Osteocyte (in vitro differentiated cells): ENCODE results near the gene PPP1R27. TPM values are rescaled to one million over a fixed set of nuclear protein-coding genes. Genes with fewer than 3 reads are reported as not detected.

Experiments
- DNase-seq: peaks from one replicate; pipeline ENCODE4 v3.0.0; 2021; ENCODE audit warnings: mixed read lengths; ENCODE audit not compliant: unreplicated experiment; ENCODE audit errors: extremely low spot score
- H3K27ac Mint-ChIP-seq: one replicate; pipeline ENCODE4 v1.8.0; 2021; ENCODE audit warnings: mild to moderate bottlenecking, mixed read lengths; ENCODE audit not compliant: unreplicated experiment
- H3K27me3 Mint-ChIP-seq: one replicate; pipeline ENCODE4 v1.8.0; 2021; ENCODE audit warnings: mixed read lengths; ENCODE audit not compliant: unreplicated experiment
- H3K36me3 Mint-ChIP-seq: one replicate; pipeline ENCODE4 v1.8.0; 2021; ENCODE audit warnings: mixed read lengths; ENCODE audit not compliant: unreplicated experiment
- H3K4me1 Mint-ChIP-seq: one replicate; pipeline ENCODE4 v1.8.0; 2021; ENCODE audit warnings: mixed read lengths; ENCODE audit not compliant: unreplicated experiment
- H3K4me3 Mint-ChIP-seq: one replicate; pipeline ENCODE4 v1.8.0; 2021; ENCODE audit warnings: mild to moderate bottlenecking, moderate library complexity, mixed read lengths; ENCODE audit not compliant: unreplicated experiment
- H3K9me3 Mint-ChIP-seq: one replicate; pipeline ENCODE4 v1.8.0; 2021; ENCODE audit warnings: mixed read lengths; ENCODE audit not compliant: unreplicated experiment
- CTCF ChIP-seq: fragments of 200-600 bp; sonication (generic); IDR thresholded peaks from 2 replicates; pipeline ENCODE4 v1.5.0; 2021; ENCODE audit warnings: antibody characterized with exemption, mild to moderate bottlenecking, moderate library complexity
- total RNA-seq: library from RNA; stranded (reverse); gene quantifications from 2 replicates; pipeline ENCODE4 v1.2.1, GENCODE V29; 2021

The PPP1R27 gene
- total RNA-seq, 1 donor from 2014 or later: 0.62 TPM

- Mint-ChIP-seq H3K36me3 (peaks cover 4% of the 10 kb centered on the region), H3K27me3 (no peaks in the 10 kb centered on the region), H3K27ac (peak overlapping the region; percentile 90), H3K4me1 (peaks cover 40% of the 10 kb centered on the region), H3K4me3 (peak overlapping the region; percentile 81), H3K9me3 (no peaks in the 10 kb centered on the region)
- peak; percentile 98 for DNase-seq
- peak; percentile 34 for TF ChIP-seq CTCF
Observed at GRCh38 chr17:81871387-81872230, 36.8 kb upstream of the PPP1R27 start.

GRCh38 chr17:81870981-81871386 lies 36.1 kb upstream of the PPP1R27 start, which contains the start of gene ARHGDIA:
TSS of gene ARHGDIA (minus strand) at chr17:81871337. CDS start at chr17:81869930, 1,407 bp downstream.
- Mint-ChIP-seq H3K4me3 (peak within 1 kb of the TSS; percentile 81), H3K27ac (peak within 1 kb of the TSS; percentile 90), H3K4me1 (peaks cover 40% of the 10 kb centered on the region), H3K9me3 (no peaks in the 10 kb centered on the region), H3K36me3 (peaks cover 4% of the 10 kb centered on the region), H3K27me3 (no peaks in the 10 kb centered on the region)
- TF ChIP-seq CTCF: no peak
- no peak for DNase-seq

GRCh38 chr17:81870131-81870980 lies 35.5 kb upstream of the PPP1R27 start:
- Mint-ChIP-seq H3K4me1 (peaks cover 41% of the 10 kb centered on the region), H3K9me3 (no peaks in the 10 kb centered on the region), H3K36me3 (peaks cover 4% of the 10 kb centered on the region), H3K4me3 (peak overlapping the region; percentile 78), H3K27ac (peak overlapping the region; percentile 85), H3K27me3 (no peaks in the 10 kb centered on the region)
- no peak for DNase-seq
- TF ChIP-seq CTCF: no peak

GRCh38 chr17:81869221-81870130 lies 34.6 kb upstream of the PPP1R27 start:
- Mint-ChIP-seq H3K4me3 (peak overlapping the region; percentile 78), H3K27me3 (no peaks in the 10 kb centered on the region), H3K4me1 (peaks cover 41% of the 10 kb centered on the region), H3K9me3 (no peaks in the 10 kb centered on the region), H3K36me3 (peaks cover 4% of the 10 kb centered on the region), H3K27ac (peak overlapping the region; percentile 85)
- peak; percentile 91 for TF ChIP-seq CTCF
- DNase-seq: peak; percentile 90
